ENCODE results near the gene PDE6A.

DNA sequence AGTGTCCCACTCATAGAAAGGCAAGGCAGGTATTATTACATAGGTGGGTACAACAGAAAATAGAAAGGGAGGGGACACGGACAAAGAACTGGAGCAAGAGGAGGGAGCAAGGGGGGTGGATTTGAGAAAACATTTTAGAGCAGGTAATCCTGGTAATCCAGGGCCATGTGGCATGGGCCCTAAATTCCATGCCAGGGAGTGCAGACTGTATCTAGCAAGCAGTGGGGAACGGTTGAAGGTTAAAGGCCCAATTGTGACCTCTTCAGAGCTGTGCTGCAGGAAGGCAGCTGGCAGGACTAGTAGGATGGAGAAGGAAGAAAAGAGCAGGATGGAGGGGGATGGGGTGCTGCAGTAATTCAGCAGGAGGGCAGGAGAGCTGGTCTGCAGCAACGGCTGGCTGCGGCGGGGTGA, 75.2 kb downstream of the PDE6A start:
- TF ChIP-seq, protein P1, sequence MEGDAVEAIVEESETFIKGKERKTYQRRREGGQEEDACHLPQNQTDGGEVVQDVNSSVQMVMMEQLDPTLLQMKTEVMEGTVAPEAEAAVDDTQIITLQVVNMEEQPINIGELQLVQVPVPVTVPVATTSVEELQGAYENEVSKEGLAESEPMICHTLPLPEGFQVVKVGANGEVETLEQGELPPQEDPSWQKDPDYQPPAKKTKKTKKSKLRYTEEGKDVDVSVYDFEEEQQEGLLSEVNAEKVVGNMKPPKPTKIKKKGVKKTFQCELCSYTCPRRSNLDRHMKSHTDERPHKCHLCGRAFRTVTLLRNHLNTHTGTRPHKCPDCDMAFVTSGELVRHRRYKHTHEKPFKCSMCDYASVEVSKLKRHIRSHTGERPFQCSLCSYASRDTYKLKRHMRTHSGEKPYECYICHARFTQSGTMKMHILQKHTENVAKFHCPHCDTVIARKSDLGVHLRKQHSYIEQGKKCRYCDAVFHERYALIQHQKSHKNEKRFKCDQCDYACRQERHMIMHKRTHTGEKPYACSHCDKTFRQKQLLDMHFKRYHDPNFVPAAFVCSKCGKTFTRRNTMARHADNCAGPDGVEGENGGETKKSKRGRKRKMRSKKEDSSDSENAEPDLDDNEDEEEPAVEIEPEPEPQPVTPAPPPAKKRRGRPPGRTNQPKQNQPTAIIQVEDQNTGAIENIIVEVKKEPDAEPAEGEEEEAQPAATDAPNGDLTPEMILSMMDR (IDR thresholded peaks at IDR 0.05): no peak
- TF ChIP-seq SMAD3 (CRISPR knock-in tag; IDR thresholded peaks at IDR 0.05; ENCODE audit: borderline replicate concordance): no peak
- no peak for TF ChIP-seq ATF1 (CRISPR knock-in tag; IDR thresholded peaks at IDR 0.05)
- TF ChIP-seq, protein P2, sequence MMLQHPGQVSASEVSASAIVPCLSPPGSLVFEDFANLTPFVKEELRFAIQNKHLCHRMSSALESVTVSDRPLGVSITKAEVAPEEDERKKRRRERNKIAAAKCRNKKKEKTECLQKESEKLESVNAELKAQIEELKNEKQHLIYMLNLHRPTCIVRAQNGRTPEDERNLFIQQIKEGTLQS (CRISPR knock-in tag; conservative IDR thresholded peaks at IDR 0.05): no peak
- no peak for TF ChIP-seq HMGA2 (CRISPR knock-in tag; IDR thresholded peaks at IDR 0.05)
- TF ChIP-seq, protein P3, sequence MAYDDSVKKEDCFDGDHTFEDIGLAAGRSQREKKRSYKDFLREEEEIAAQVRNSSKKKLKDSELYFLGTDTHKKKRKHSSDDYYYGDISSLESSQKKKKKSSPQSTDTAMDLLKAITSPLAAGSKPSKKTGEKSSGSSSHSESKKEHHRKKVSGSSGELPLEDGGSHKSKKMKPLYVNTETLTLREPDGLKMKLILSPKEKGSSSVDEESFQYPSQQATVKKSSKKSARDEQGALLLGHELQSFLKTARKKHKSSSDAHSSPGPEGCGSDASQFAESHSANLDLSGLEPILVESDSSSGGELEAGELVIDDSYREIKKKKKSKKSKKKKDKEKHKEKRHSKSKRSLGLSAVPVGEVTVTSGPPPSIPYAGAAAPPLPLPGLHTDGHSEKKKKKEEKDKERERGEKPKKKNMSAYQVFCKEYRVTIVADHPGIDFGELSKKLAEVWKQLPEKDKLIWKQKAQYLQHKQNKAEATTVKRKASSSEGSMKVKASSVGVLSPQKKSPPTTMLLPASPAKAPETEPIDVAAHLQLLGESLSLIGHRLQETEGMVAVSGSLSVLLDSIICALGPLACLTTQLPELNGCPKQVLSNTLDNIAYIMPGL (CRISPR knock-in tag; IDR thresholded peaks at IDR 0.05): no peak
- no peak for TF ChIP-seq ETV6 (CRISPR knock-in tag; IDR thresholded peaks at IDR 0.05)
- no peak for TF ChIP-seq NR2C2 (CRISPR knock-in tag; IDR thresholded peaks at IDR 0.05)

Data from WTC11 (cell line).